ENCODE data around the gene CDR2. TPM values are rescaled to one million over a fixed set of nuclear protein-coding genes. Genes with fewer than 3 reads are reported as not detected.

The CDR2 gene
- total and polyA plus RNA-seq, 12 donors = 11.3 to 31.2 (median 17.7) TPM

- Histone ChIP-seq H3K36me3 (replicated peaks in 1 of 2) (peaks cover 0 to 24% of the 10 kb centered on the region in 2 donors), H3K27ac (no peak overlapping the region)
Observed at GRCh38 chr16:22366371-22366770, 8.0 kb downstream of the CDR2 start.

DNA sequence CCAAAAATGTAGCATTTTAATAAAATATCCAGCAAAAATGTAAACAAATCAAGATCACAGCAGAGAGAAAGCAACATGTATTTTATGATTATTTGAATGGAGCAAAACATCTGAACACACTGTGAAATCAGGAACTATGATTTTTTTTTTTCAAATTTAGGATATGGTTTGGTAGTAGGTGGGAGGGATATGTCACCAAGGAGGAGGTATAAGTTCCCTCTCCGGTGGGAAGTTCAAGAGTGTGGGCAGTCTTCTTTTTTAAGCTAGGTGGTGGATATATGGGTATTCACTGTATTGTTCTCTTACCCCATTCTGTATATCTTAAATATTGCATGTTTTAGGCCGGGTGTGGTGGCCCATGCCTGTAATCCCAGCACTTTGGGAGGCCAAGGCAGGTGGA, 10.2 kb downstream of the CDR2 start:
- intact Hi-C loops (cut with DNase I) = no loop called here
- no peak for DNase-seq
- H3K9me3 ChIP-seq (replicated peaks in 1 of 3) = no peaks in the 10 kb centered on the region
- WGBS, 4 donors = 87 to 92% (median 90%) methylated on average over 2 of the region's 2 CpGs
- H3K27me3 ChIP-seq = no peaks in the 10 kb centered on the region
- peaks cover 0 to 24% of the 10 kb centered on the region in 2 donors for H3K36me3 ChIP-seq (replicated peaks in 1 of 2)
- TF ChIP-seq CTCF (IDR thresholded peaks at IDR 0.05) (no peak), POLR2A (IDR thresholded peaks at IDR 0.05) (no peak)
- peaks cover 0 to 8% of the 10 kb centered on the region in 2 donors for H3K4me1 ChIP-seq (replicated peaks in 1 of 2)
- H3K27ac ChIP-seq = no peak overlapping the region
- H3K4me3 ChIP-seq = no peak overlapping the region

More at GRCh38 chr16:22366371-22366770, 8.0 kb downstream of the CDR2 start:
- intact Hi-C loops (cut with DNase I) = no loop called here
- TF ChIP-seq CTCF (IDR thresholded peaks at IDR 0.05) = no peak
- TF ChIP-seq POLR2A (IDR thresholded peaks at IDR 0.05) = no peak
- Histone ChIP-seq H3K4me3 (no peak overlapping the region), H3K9me3 (replicated peaks in 1 of 3) (no peaks in the 10 kb centered on the region), H3K4me1 (replicated peaks in 1 of 2) (peaks cover 0 to 24% of the 10 kb centered on the region in 2 donors), H3K27me3 (no peaks in the 10 kb centered on the region)
- 98 to 100% (median 99%) methylated on average over 2 of the region's 2 CpGs for WGBS, 4 donors
- DNase-seq = no peak

DNA sequence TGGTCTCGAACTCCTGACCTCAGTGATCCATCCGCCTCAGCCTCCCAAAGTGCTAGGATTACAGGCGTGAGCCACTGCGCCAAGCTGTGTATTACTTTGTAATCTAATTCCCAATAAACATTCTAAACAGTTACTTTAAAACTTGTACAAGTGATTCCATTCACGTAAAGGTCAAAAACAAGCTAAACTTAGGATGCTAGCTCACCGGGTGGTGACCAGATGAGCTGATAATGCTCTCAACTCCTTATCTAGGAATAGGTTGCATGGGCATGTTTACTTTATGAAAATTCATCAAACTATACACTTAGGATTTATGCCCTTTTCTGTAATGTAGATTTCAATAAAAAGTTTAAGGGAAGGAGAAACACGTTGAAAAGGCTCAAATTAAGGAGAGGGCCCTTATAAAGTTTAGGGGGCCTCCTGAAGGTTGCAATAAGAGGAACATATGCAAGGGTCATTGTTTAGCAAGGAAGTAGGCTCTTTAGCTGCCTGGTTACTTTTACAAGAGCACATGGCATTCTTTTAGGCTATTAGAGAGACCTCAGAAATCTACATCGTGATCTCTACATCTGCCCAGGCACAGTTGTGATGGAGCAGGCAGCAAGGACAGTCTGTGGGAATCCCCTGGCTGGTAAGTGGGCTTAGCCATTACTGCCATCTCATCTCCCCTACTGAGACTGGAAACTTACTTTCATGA, 13.3 kb downstream of the CDR2 start:
- 90 to 94% (median 92%) methylated on average over 8 of the region's 8 CpGs for WGBS, 4 donors
- intact Hi-C loops (cut with DNase I) = no loop called here
- Histone ChIP-seq H3K4me3 (no peak overlapping the region), H3K27ac (no peak overlapping the region), H3K4me1 (replicated peaks in 1 of 2) (no peaks in the 10 kb centered on the region), H3K27me3 (no peaks in the 10 kb centered on the region), H3K36me3 (replicated peaks in 1 of 2) (peaks cover 0 to 24% of the 10 kb centered on the region in 2 donors), H3K9me3 (replicated peaks in 1 of 3) (no peaks in the 10 kb centered on the region)
- no peak for DNase-seq
- TF ChIP-seq POLR2A (IDR thresholded peaks at IDR 0.05) (no peak), CTCF (IDR thresholded peaks at IDR 0.05) (no peak)

DNA sequence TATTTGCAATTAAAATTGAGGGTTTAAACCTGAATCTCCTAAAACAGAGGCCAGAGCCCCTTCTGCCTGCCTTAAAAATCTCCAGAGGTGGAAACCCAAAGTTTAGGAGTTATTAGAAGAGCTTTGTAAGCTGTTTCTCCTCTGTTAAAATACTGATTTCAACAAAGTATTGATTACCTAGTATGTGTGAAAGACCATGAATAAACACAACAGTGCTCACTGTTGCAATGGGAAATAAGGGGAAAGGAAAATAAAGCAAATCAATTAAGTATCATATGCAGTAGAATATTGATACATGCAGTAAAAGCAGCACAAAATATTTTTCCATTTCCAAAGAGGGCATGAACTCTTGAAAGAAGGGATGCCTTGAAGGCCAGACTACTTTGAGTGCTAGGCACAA, 14.7 kb downstream of the CDR2 start:
- no peaks in the 10 kb centered on the region for H3K9me3 ChIP-seq (replicated peaks in 1 of 3)
- H3K4me3 ChIP-seq = no peak overlapping the region
- peaks cover 0 to 22% of the 10 kb centered on the region in 2 donors for H3K36me3 ChIP-seq (replicated peaks in 1 of 2)
- no peak for DNase-seq
- TF ChIP-seq POLR2A (IDR thresholded peaks at IDR 0.05) = no peak
- TF ChIP-seq CTCF (IDR thresholded peaks at IDR 0.05) = no peak
- H3K4me1 ChIP-seq (replicated peaks in 1 of 2) = no peaks in the 10 kb centered on the region
- no peak overlapping the region for H3K27ac ChIP-seq
- intact Hi-C loops (cut with DNase I) = no loop called here
- H3K27me3 ChIP-seq = no peaks in the 10 kb centered on the region

Measured in adrenal gland (tissue), 12 donors.